Smooth muscle cell (in vitro differentiated cells): ENCODE data around the gene FLCN. TPM values are rescaled to one million over a fixed set of nuclear protein-coding genes. Genes with fewer than 3 reads are reported as not detected.

Experiments used
- DNase-seq: peaks from one replicate; lab custom pipeline; 2025; ENCODE audit not compliant: unreplicated experiment; lab: John Stamatoyannopoulos, UW
- H2AFZ ChIP-seq: fragments of 200-600 bp; sonication (generic); 2 replicates; pipeline ENCODE4 v1.6.0; 2016; ENCODE audit warnings: antibody characterized with exemption, low read depth, mild to moderate bottlenecking
- H3F3A ChIP-seq: fragments of 200-600 bp; sonication (generic); 2 replicates; pipeline ENCODE4 v1.6.0; 2017; ENCODE audit warnings: antibody characterized with exemption, low read depth
- H3K27ac ChIP-seq: fragments of 200-600 bp; sonication (generic); 2 replicates; pipeline ENCODE4 v1.5.1; 2016; ENCODE audit warnings: low read depth, mild to moderate bottlenecking
- H3K27me3 ChIP-seq: fragments of 200-600 bp; sonication (generic); 2 replicates; pipeline ENCODE4 v1.6.1; 2016; ENCODE audit warnings: low read depth, mild to moderate bottlenecking
- H3K36me3 ChIP-seq: fragments of 200-600 bp; sonication (generic); 2 replicates; pipeline ENCODE4 v1.5.1; 2016; ENCODE audit warnings: low read depth
- H3K4me1 ChIP-seq: fragments of 200-600 bp; sonication (generic); 2 replicates; pipeline ENCODE4 v1.5.1; 2016; ENCODE audit warnings: low read depth
- H3K4me2 ChIP-seq: fragments of 200-600 bp; sonication (generic); 2 replicates; pipeline ENCODE4 v1.6.0; 2016; ENCODE audit warnings: mild to moderate bottlenecking
- H3K4me3 ChIP-seq: fragments of 200-600 bp; sonication (generic); 2 replicates; pipeline ENCODE4 v1.5.1; 2016; ENCODE audit warnings: mild to moderate bottlenecking
- H3K79me2 ChIP-seq: fragments of 200-600 bp; sonication (generic); 2 replicates; pipeline ENCODE4 v1.6.0; 2016; ENCODE audit warnings: low read depth, mild to moderate bottlenecking
- H3K9ac ChIP-seq: fragments of 200-600 bp; sonication (generic); 2 replicates; pipeline ENCODE4 v1.6.0; 2016; ENCODE audit warnings: low read depth
- H3K9me3 ChIP-seq: fragments of 200-600 bp; sonication (generic); replicated peaks from 2 replicates; pipeline ENCODE4 v1.5.1; 2016; ENCODE audit warnings: low read depth
- H4K20me1 ChIP-seq: fragments of 200-600 bp; sonication (generic); 2 replicates; pipeline ENCODE4 v1.6.0; 2016; ENCODE audit warnings: low read depth
- CTCF ChIP-seq: fragments of 200-600 bp; sonication (generic); IDR thresholded peaks from 2 replicates; pipeline ENCODE4 v1.5.1; 2017; ENCODE audit warnings: borderline replicate concordance, mild to moderate bottlenecking, antibody characterized with exemption; ENCODE audit not compliant: insufficient read depth, poor library complexity, severe bottlenecking
- WGBS: methylation state at CpG from one replicate; pipeline ENCODE4 v1.1.7; 2016; ENCODE audit warnings: low lambda C conversion rate; 5-methylcytosine and 5-hydroxymethylcytosine counted together
- polyA plus RNA-seq: library from polyadenylated mRNA; unstranded; fragments of >200 nt; fragmentation: Nextera tagmentation; extraction: Ambion mirVana; gene quantifications from 2 replicates; pipeline ENCODE4 v1.2.1, GENCODE V29; 2016
- total RNA-seq: library from RNA; depleted of rRNA; stranded (reverse); fragments of >200 nt; gene quantifications from 2 replicates; pipeline ENCODE4 v1.2.3, GENCODE V29; 2014

The FLCN gene
- total and polyA plus RNA-seq, 2 experiments from 2014 or later, result 7.6 to 15.1 TPM

GRCh38 chr17:17231621-17232302 is 5.2 kb downstream of the FLCN start:
- Histone ChIP-seq H3K9ac (no peak overlapping the region), H3K4me3 (no peak overlapping the region), H4K20me1 (peaks cover 43% of the 10 kb centered on the region), H3F3A (no peaks in the 10 kb centered on the region), H3K36me3 (peaks cover 2% of the 10 kb centered on the region), H3K4me2 (no peak overlapping the region), H3K27ac (no peak overlapping the region), H3K9me3 (no peaks in the 10 kb centered on the region), H2AFZ (no peak overlapping the region), H3K79me2 (peaks cover 32% of the 10 kb centered on the region), H3K4me1 (peaks cover 9% of the 10 kb centered on the region), H3K27me3 (no peaks in the 10 kb centered on the region)
- DNase-seq, result no peak
- 96% methylated on average over 16 of the region's 16 CpGs for WGBS
- no peak for TF ChIP-seq CTCF

DNA sequence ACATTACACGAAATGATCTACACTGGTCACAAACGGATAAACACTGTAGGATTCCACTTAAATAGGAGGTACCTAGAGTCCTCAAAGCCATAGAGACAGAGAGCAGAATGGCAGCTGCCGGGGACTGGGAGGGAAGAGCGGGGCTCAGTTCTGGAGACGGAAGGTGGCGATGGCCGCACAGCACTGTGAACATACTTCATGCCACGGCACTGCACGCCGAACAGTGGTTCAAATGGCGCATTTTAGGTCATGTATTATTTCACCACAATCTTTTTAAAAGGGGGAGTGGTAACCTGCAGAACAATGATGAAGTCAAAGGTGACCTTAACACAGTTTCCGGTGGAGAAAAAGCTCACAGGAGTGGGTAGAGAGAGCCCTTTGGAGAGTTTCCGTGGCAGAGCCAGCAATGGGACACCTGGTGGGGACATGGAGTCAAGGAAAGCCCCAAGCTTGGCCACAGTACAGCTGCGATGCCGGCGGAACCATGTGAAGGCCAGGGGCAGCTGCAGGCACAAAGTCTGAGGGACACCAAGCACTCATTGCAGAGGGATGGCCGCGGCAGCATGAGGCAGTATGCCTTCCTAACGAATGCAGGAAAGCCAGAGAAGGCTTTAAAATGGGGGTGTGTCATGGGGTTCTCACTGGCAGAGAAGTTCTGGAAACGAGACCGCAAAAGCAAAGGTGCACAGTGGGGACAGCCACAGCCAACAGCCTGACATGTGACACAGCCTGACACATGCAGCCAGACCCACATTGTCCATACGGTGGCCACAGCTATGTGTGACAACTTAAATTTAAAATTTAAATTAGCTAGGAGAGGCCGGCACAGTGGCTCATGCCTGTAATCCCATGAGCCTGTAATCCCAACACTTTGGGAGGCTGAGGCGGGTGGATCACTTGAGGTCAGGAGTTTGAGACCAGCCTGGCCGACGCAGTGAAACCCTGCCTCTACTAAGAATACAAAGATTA is 7.3 kb downstream of the FLCN start:
- 93% methylated on average over 26 of the region's 26 CpGs for WGBS
- H3K79me2 ChIP-seq, result peaks cover 11% of the 10 kb centered on the region
- peaks cover 29% of the 10 kb centered on the region for H4K20me1 ChIP-seq
- no peak overlapping the region for H2AFZ ChIP-seq
- H3K9me3 ChIP-seq, result no peaks in the 10 kb centered on the region
- H3K4me1 ChIP-seq, result no peaks in the 10 kb centered on the region
- no peaks in the 10 kb centered on the region for H3K27me3 ChIP-seq
- peaks cover 16% of the 10 kb centered on the region for H3K36me3 ChIP-seq
- no peak overlapping the region for H3K4me2 ChIP-seq
- DNase-seq, result no peak
- H3F3A ChIP-seq, result no peaks in the 10 kb centered on the region
- TF ChIP-seq CTCF, result no peak
- H3K4me3 ChIP-seq, result no peak overlapping the region
- H3K27ac ChIP-seq, result no peak overlapping the region
- no peak overlapping the region for H3K9ac ChIP-seq

DNA sequence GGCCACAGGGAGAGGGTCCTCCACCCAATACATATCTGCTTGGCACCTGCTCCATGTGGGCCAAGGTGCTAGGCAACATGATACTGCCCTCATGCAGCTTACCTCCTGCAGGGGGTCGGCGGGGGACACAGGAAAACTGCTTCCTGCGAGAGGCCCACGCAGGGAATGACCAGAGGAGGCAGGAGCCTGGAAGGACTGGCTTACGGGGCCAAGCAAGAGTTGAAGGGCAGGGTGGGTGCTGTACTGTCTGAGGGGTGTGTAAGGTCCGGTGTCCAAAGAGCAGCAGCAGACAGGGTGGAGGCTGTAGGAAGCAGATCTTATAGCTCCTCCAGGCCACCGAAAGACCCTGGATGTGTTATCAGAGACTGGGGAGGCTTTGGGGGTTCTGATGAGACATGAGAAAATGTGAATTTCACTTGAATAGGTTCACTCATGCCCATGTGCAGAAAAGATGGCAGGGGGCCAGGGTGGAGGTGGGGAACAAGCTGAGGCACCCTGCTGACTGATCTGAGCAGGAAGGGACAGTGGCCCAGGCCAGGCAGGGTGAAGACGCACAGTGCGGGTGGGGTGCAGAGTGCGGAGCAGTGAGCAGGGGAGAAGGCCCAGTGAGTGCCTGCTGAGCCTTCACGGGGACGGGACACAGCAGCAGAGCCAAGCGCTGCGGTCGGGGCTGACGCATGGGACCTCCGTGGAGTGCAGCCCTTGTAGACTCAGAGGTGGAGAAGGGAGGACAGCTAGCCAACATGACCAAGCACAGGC is 8.3 kb downstream of the FLCN start:
- Histone ChIP-seq H3K36me3 (peaks cover 17% of the 10 kb centered on the region), H3K27ac (no peak overlapping the region), H3K4me3 (no peak overlapping the region), H3K9me3 (no peaks in the 10 kb centered on the region), H3K9ac (no peak overlapping the region), H3K27me3 (no peaks in the 10 kb centered on the region), H4K20me1 (peaks cover 20% of the 10 kb centered on the region), H3K4me1 (no peaks in the 10 kb centered on the region), H2AFZ (no peak overlapping the region), H3K79me2 (peaks cover 1% of the 10 kb centered on the region), H3K4me2 (no peak overlapping the region), H3F3A (no peaks in the 10 kb centered on the region)
- DNase-seq, result no peak
- no peak for TF ChIP-seq CTCF
- WGBS, result 99% methylated on average over 17 of the region's 17 CpGs
